Measurements from ENCODE around the gene RSPO1.

The RSPO1 gene

DNA sequence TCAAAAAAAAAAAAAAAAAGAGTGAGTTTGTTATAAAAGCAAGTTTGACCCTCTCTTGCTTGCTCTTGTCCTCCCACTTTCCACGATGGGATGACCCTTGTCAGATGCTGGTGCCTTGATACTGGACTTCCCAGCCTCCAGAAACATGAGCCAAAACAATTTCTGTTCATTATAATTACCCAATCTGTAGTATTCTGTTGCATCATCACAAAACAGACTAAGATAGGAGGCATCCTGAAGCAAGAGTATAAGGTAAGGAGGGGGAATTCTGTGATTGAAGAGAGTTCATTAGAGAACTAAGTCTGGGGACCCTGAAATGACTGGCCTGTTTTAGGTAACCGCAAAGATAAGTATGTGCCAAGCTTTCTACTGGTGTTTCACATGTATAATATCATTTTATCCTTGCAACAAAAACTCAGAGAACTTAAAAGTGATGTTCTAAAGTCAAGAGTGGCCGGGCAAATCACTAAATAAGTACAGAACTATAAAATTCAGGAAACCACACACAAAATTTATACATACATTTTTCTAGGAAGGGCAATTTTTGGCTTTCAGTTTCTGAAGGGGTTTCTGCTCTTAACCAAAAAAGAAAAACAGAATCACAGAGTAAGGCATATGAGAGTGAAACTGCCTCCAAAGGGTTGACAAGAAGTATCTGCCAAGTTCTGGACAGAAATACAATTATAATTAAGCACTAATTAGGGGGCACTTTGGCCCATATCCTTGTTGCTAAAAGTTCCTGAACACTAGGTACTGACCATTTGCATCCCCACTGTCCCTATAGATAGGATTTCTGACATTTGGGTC, 64.0 kb downstream of the RSPO1 start:
- no peak for DNase-seq (ENCODE audit: low read depth in 2 of 2)

DNA sequence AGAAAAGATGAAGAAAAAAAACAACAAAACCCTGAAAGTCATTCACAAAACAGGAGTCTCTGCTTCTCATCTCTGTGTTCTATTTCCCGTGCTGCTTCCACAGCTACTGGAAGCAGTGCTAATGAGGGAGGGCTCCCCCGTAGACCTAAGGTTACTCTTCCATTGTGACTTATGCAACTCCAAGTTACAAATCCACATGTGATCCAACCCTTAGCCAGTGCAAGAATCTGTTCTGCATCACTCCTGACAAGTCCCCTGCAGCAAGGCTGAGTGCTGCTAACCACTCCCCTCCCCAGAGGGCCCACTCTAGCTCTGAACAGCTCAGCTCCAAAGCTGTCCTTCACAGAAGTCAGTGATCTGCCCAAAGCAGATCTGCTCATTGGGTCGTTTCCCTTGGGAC, 67.7 kb downstream of the RSPO1 start:
- no peak for DNase-seq (ENCODE audit: low read depth in 2 of 2)

GRCh38 chr1:37564892-37565291, 69.8 kb downstream of the RSPO1 start:
- DNase-seq (ENCODE audit: low read depth in 2 of 2), result no peak

GRCh38 chr1:37562984-37563383, 71.7 kb downstream of the RSPO1 start:
- DNase-seq (ENCODE audit: low read depth in 2 of 2), result no peak

Data from activated CD4-positive, alpha-beta T cell treated with anti-CD3 and anti-CD28 coated beads for 24 hours (primary cell).